Natural killer cell treated with Interleukin-12 subunit alpha and Interleukin-12 subunit beta and Interleukin-15 and Interleukin-18, amount 100 ng/mL, for 72 hours (primary cell): ENCODE measurements around the gene SLC25A18. TPM values are rescaled to one million over a fixed set of nuclear protein-coding genes. Genes with fewer than 3 reads are reported as not detected.
A peak's percentile ranks its signal among the peaks of the same experiment; 100 is the strongest.
"Not testable (repeated sequence)": the region's sequence is repeated elsewhere in the genome, so short reads cannot be mapped to it uniquely, and the experiment has no call there.

Source experiments
- ATAC-seq, 2 donors: fragments of 150-1000 bp; cut with Tn5 transposase in 1 of 2; sonication (Bioruptor Pico), chemical (Tn5 transposase) in 1 of 2; 2 replicates each; pipeline ENCODE4 v1.10.0; 2021
- DNase-seq: peaks from one replicate; pipeline ENCODE4 v3.0.0; 2022; ENCODE audit warnings: low spot score
- H3K27ac Mint-ChIP-seq, 2 donors: 1 replicate in 1 of 2; 2 replicates in 1 of 2; pipeline ENCODE4 v1.8.0; 2022; ENCODE audit warnings: mixed read lengths in 2 of 2, mild to moderate bottlenecking in 1 of 2, moderate library complexity in 1 of 2
- H3K27me3 Mint-ChIP-seq, 2 donors: 1 replicate in 1 of 2; 2 replicates in 1 of 2; pipeline ENCODE4 v1.8.0; 2022; ENCODE audit warnings: mixed read lengths in 2 of 2
- H3K36me3 Mint-ChIP-seq: one replicate; pipeline ENCODE4 v1.8.0; 2022; ENCODE audit warnings: mixed read lengths
- H3K4me1 Mint-ChIP-seq, 2 donors: 1 replicate in 1 of 2; 2 replicates in 1 of 2; pipeline ENCODE4 v1.8.0; 2022; ENCODE audit warnings: low read depth in 2 of 2, mixed read lengths in 2 of 2, mild to moderate bottlenecking in 1 of 2
- H3K4me3 Mint-ChIP-seq: one replicate; pipeline ENCODE4 v1.8.0; 2022; ENCODE audit warnings: mixed read lengths
- H3K9me3 Mint-ChIP-seq: 2 replicates; pipeline ENCODE4 v1.8.0; 2022; ENCODE audit warnings: mixed read lengths
- total RNA-seq, 2 donors: library from RNA; stranded (reverse); gene quantifications; one replicate each; pipeline ENCODE4 v1.2.3, GENCODE V29; 2022

The SLC25A18 gene
- total RNA-seq, 2 donors from 2014 or later = not detected

DNA sequence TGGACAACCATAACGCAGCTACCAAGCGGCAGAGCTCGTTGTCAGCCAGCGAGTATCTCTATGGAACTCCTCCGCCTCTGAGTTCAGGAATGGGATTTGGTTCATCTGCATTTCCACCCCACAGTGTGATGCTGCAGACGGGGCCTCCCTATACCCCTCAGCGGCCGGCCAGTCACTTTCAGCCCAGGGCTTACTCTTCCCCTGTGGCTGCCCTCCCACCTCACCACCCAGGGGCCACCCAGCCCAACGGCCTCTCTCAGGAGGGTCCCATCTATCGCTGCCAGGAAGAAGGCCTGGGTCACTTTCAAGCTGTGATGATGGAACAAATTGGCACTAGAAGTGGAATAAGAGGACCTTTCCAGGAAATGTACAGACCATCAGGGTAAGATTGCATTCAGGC is 14.1 kb upstream of the SLC25A18 start:
- Mint-ChIP-seq H3K9me3 (no peaks in the 10 kb centered on the region), H3K4me1 (no peaks in the 10 kb centered on the region), H3K27me3 (peaks cover 2 to 5% of the 10 kb centered on the region in 2 donors), H3K27ac (no peak overlapping the region), H3K4me3 (no peak overlapping the region), H3K36me3 (no peaks in the 10 kb centered on the region)
- DNase-seq (no peak), ATAC-seq (peak in 1 of 2 donors; percentile 29)

DNA sequence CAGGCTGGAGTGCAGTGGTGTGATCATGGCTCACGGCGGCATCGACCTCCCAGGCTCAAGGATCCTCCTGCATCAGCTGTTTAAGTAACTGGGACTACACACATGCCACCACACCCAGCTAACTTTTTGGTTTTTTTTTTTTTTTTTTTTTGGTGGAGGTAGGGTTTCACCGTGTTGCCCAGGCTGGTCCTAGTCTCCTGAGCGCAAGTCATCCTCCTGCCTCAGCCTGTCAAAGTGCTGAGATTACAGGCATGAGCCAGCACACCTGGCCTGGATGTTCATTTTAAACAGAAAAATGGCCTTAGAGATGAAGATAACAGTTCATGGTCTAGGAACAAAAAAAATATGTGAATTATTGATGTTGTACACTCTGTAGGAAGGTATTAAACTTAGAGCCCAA is 13.6 kb upstream of the SLC25A18 start:
- Mint-ChIP-seq H3K4me1 (no peaks in the 10 kb centered on the region), H3K27ac (no peak overlapping the region), H3K9me3 (no peaks in the 10 kb centered on the region), H3K27me3 (peaks cover 2 to 5% of the 10 kb centered on the region in 2 donors), H3K4me3 (no peak overlapping the region), H3K36me3 (no peaks in the 10 kb centered on the region)
- DNase-seq (no peak), ATAC-seq (no peak)

DNA sequence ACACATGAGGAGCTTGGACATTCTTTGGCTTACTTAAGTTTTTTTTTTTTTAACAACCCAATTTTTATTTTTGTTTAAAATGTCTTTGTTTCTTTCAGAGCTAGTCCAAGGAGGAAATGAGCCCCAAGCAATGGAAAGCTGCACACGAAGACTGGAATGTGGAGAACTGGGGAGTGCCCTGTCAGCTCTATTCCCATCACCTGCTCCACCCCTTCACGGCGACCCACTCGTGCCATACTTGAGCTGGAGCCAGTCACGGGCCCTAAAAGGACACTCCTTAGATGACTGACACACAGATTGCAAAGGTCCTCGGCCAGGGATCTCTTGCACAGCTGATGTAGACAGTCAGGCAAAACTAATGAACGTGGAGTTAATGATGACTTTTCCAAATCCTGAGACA is 10.6 kb upstream of the SLC25A18 start:
- H3K4me1 Mint-ChIP-seq = no peaks in the 10 kb centered on the region
- no peaks in the 10 kb centered on the region for H3K9me3 Mint-ChIP-seq
- peaks cover 2 to 5% of the 10 kb centered on the region in 2 donors for H3K27me3 Mint-ChIP-seq
- H3K4me3 Mint-ChIP-seq = no peak overlapping the region
- ATAC-seq (no peak), DNase-seq (no peak)
- no peaks in the 10 kb centered on the region for H3K36me3 Mint-ChIP-seq
- H3K27ac Mint-ChIP-seq = no peak overlapping the region

DNA sequence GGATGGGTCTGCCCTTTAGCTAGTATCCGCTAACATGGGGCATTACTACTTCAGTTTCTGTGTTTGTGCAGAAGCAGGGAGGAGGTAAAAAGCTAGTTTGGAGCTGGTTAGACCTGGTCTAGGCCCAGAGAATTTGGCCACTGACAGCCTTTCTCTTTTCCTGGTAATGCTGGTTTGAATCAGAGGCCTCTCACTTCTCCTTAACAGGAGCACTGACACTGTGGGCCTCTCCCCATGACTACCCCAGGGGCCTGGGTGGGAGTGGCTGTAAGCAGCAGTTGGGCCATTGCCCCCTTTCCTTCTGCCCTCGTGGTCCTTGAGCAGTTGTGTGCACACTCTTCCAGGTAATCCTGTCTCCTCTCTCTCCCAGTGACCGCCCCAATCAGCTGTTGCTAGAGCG is 8.5 kb upstream of the SLC25A18 start:
- H3K9me3 Mint-ChIP-seq = no peaks in the 10 kb centered on the region
- no peak overlapping the region for H3K4me3 Mint-ChIP-seq
- H3K36me3 Mint-ChIP-seq = no peaks in the 10 kb centered on the region
- ATAC-seq = peak in 1 of 2 donors; percentile 33
- no peak overlapping the region for H3K27ac Mint-ChIP-seq
- H3K4me1 Mint-ChIP-seq = no peaks in the 10 kb centered on the region
- no peak for DNase-seq
- H3K27me3 Mint-ChIP-seq = peaks cover 2 to 5% of the 10 kb centered on the region in 2 donors

DNA sequence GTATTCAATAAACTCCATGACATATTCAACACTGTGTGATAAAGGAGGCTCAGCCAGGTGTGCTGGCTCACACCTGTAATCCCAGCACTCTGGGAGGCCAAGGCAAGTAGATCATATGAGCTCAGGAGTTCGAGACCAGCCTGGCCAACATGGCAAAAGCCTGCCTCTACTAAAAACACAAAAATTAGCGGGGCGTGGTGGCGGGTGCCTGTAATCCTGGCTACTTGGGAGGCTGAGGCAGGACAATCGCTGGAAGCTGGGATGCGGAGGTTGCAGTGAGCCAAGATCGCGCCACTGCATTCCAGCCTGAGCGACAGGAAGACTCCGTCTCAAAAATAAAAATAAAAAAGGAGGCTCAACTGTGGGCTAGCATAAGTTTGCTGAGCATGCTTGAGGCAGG is 4.1 kb upstream of the SLC25A18 start:
- no peak for ATAC-seq
- peaks cover 0 to 4% of the 10 kb centered on the region in 2 donors for H3K27me3 Mint-ChIP-seq

DNA sequence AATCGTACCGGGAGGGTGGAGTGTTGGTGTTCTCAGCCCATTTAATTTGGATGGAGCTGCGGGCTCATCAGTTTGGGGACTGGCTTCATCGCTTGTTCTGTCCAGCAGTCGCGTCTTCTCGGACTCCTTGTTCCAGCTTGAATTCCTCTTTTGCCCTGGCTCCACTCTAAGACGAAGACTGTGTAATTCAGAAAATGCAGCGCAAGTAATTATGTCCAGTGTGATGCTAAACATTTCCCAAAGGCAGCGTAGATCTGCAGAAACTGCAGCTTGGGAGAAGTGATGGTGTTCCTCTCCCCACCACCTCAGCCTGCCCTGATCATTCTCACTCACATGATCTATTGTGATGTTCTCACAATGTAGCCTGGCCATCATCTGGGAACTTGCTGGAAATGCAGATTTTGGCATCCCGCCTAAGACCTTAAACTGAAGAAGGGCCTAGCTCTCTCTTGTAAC is 666 bp downstream of the SLC25A18 start:
- Mint-ChIP-seq H3K27me3 (peaks cover 0 to 5% of the 10 kb centered on the region in 2 donors), H3K4me3 (no peak overlapping the region), H3K9me3 (no peaks in the 10 kb centered on the region), H3K36me3 (no peaks in the 10 kb centered on the region), H3K4me1 (no peaks in the 10 kb centered on the region), H3K27ac (no peak overlapping the region)
- ATAC-seq = no peak
- peak; percentile 1 for DNase-seq

More for the DNA sequence above, 4.1 kb upstream of the SLC25A18 start:
- H3K4me3 Mint-ChIP-seq = no peak overlapping the region
- H3K9me3 Mint-ChIP-seq = no peaks in the 10 kb centered on the region
- H3K36me3 Mint-ChIP-seq = no peaks in the 10 kb centered on the region
- no peaks in the 10 kb centered on the region for H3K4me1 Mint-ChIP-seq
- DNase-seq = peak; percentile 3
- no peak overlapping the region for H3K27ac Mint-ChIP-seq

DNA sequence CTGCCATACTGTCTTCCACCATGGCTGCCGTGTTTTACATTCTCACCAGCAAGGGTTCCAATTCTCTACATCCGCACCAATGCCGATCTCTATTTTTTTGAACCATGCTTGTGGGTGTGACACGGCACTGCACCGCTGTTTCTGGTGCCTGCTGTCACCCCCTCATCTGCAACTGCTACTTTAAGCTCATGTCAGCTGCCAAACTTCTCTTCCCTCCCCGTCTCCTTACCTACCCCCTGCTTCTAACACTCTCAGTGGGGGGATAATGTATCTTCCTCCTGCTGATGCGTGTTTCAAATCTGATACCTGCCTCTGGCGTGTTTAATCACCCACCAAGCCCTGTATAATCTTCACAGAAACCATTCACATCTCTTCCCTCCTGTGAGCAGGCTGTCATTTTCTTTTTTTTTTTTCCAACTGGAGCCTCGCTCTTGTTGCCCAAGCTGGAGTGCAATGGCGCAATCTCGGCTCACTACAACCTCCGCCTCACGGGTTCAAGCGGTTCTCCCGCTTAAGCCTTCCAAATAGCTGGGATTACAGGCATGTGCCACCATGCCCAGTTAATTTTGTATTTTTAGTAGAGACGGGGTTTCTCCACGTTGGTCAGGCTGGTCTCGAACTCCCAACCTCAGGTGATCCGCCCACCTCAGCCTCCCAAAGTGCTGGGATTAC is 2.9 kb downstream of the SLC25A18 start:
- not testable (repeated sequence) for H3K4me1 Mint-ChIP-seq, H3K4me3 Mint-ChIP-seq, H3K36me3 Mint-ChIP-seq, H3K27me3 Mint-ChIP-seq, H3K27ac Mint-ChIP-seq, H3K9me3 Mint-ChIP-seq, ATAC-seq
- DNase-seq = peak; percentile 29

DNA sequence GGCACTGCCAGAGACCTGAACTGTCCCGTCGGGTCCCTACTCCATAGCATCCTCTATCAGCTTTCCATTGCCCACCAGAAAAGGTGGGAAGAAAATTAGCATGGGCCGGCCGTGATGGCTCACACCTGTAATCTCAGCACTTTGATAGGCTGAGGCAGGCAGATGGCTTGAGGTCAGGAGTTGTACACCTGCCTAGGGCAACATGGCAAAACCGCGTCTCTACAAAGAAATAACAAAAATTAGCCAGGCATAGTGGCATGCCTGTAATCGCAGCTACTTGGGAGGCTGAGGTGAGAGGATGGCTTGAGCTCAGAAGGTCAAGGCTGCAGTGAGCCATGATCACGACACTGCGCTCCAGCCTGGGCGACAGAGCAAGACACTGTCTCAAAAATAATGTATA is 3.5 kb downstream of the SLC25A18 start:
- H3K27ac Mint-ChIP-seq = no peak overlapping the region
- peak; percentile 32 for DNase-seq
- no peaks in the 10 kb centered on the region for H3K36me3 Mint-ChIP-seq
- no peak overlapping the region for H3K4me3 Mint-ChIP-seq
- peaks cover 9% of the 10 kb centered on the region in 2 donors for H3K27me3 Mint-ChIP-seq
- H3K9me3 Mint-ChIP-seq = no peaks in the 10 kb centered on the region
- H3K4me1 Mint-ChIP-seq = no peaks in the 10 kb centered on the region
- no peak for ATAC-seq

DNA sequence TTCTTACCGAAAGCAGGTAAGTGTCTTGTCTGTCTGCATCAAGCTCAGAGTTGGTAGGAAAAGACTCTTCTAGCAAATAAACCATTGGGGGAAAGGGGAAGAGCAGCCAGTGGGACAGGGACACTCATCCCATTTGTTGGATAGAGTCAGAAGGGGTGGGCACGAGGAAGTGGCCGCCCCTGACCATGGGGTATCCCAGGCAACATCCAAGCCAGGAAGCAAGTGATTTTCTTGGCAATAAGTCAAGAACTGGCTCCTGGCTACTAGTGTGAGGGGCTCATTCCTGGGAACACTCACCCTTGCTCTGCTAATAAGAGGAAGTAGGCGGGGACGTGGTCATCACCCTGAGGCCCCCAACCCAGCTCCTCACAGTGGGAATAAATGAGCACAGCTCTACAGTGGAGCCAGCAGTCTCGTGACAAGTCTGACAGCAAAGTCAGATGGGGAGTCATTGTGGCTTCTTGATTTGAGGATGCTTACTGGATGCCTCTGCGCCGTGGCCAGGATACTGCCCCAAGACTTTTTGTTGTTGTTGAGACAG is 6.7 kb downstream of the SLC25A18 start:
- ATAC-seq (no peak), DNase-seq (peak; percentile 25)
- Mint-ChIP-seq H3K27me3 (peaks cover 7 to 9% of the 10 kb centered on the region in 2 donors), H3K36me3 (no peaks in the 10 kb centered on the region), H3K4me3 (no peak overlapping the region), H3K4me1 (no peaks in the 10 kb centered on the region), H3K27ac (no peak overlapping the region), H3K9me3 (no peaks in the 10 kb centered on the region)

DNA sequence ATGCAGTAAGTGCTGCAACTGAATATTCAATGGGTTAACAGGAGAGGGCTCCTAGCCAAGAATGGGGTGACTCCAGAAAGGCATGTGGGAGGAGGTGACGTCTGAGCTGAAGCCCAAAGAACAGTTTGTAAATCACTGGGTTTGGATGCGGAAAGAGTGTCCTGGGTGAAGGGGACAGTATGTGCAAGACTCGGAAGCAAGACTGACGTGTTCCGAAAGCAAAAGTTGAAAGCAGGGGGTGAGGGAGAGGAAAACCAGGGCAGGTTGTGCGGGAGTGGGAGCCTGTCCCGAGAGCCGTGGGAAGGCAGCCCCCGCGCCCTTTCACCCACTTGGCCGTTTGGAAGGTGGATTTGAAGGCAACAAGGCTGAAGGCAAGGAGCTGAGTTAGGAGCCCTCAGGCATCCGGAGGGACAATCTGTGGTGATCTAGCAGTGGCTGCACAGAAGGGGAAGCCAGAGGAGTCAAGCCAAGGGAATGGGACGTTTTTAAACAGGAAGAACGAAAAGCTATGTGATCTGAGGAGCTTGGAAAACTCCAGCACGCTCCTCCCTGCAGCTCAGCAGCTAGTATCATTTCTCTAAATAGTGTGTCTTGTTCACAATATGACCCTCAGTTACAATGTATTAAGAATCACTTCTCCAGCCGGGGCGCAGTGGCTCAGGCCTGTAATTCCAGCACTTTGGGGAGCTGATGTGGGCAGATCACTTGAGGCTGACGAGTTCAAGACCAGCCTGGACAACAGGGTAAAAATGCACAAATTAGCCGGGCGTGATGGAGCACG is 7.7 kb downstream of the SLC25A18 start:
- H3K27me3 Mint-ChIP-seq = peaks cover 7 to 9% of the 10 kb centered on the region in 2 donors
- no peaks in the 10 kb centered on the region for H3K36me3 Mint-ChIP-seq
- DNase-seq (peak; percentile 22), ATAC-seq (no peak)
- no peaks in the 10 kb centered on the region for H3K4me1 Mint-ChIP-seq
- H3K9me3 Mint-ChIP-seq = no peaks in the 10 kb centered on the region
- H3K4me3 Mint-ChIP-seq = no peak overlapping the region
- no peak overlapping the region for H3K27ac Mint-ChIP-seq

DNA sequence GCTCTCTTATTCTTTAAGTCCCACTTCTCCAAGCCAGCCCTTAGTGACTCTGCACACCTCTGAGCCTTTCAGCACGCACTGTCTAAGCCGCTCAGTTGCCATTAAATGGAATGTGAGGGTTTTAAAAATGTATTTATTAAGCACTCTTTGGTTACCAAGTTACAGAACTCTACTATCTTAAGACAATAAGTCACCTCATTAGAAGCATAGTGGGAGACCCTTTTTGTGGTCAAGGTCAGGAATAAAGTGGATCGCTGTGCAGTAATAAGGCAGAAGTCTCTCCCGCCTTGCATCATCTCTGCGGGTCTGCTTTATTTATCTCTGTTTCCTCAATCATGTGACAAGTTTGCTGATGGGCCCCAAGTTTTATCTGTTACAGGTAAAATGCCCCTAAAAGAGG is 11.9 kb downstream of the SLC25A18 start:
- Mint-ChIP-seq H3K9me3 (no peaks in the 10 kb centered on the region), H3K27me3 (peaks cover 6 to 9% of the 10 kb centered on the region in 2 donors), H3K27ac (no peak overlapping the region), H3K4me1 (no peaks in the 10 kb centered on the region), H3K4me3 (no peak overlapping the region), H3K36me3 (no peaks in the 10 kb centered on the region)
- ATAC-seq (no peak), DNase-seq (peak; percentile 12)

DNA sequence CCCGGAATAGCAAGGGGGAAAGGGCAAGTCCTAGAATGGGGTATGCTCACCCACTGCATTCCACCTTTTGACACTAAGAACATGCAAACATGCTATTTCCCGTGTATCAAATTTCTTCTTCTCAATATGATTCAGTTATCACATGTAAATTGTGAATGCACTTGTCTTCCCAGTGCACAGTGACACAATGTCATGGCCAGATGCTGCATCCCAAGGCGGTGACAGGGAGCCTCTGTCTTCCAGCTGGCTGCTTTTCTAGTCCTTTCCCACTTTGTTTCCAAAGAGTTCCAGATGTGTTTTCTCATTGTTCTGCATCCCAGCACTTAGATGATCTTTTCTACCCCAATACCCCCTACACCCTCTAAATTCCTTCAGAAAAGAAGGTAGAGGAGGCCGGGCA is 12.4 kb downstream of the SLC25A18 start:
- no peak overlapping the region for H3K4me3 Mint-ChIP-seq
- H3K36me3 Mint-ChIP-seq = no peaks in the 10 kb centered on the region
- no peak overlapping the region for H3K27ac Mint-ChIP-seq
- ATAC-seq = no peak
- H3K27me3 Mint-ChIP-seq = peaks cover 3 to 5% of the 10 kb centered on the region in 2 donors
- DNase-seq = peak; percentile 8
- no peaks in the 10 kb centered on the region for H3K9me3 Mint-ChIP-seq
- H3K4me1 Mint-ChIP-seq = no peaks in the 10 kb centered on the region

DNA sequence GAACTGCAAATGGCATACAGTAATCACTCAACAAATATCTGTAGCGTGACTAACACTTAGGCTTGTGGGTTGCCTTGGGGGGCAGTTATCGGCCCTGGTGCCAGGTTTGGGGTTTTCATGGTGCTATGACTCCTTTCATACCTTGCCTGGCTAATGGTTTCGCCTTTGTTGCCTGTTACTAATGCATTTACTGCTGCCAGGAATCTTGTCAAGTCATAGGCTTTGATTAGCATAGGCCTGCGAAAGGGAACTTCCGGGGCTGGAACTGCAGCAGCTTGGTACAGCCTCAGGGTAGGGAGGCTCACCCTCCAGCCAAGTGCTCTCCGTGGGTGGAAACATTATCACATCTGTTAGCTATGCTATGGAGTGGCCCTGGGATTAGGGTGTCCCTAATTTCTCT is 13.2 kb downstream of the SLC25A18 start:
- no peaks in the 10 kb centered on the region for H3K27me3 Mint-ChIP-seq
- H3K4me3 Mint-ChIP-seq = no peak overlapping the region
- H3K9me3 Mint-ChIP-seq = no peaks in the 10 kb centered on the region
- DNase-seq (no peak), ATAC-seq (no peak)
- H3K4me1 Mint-ChIP-seq = no peaks in the 10 kb centered on the region
- H3K36me3 Mint-ChIP-seq = no peaks in the 10 kb centered on the region
- H3K27ac Mint-ChIP-seq = no peak overlapping the region

DNA sequence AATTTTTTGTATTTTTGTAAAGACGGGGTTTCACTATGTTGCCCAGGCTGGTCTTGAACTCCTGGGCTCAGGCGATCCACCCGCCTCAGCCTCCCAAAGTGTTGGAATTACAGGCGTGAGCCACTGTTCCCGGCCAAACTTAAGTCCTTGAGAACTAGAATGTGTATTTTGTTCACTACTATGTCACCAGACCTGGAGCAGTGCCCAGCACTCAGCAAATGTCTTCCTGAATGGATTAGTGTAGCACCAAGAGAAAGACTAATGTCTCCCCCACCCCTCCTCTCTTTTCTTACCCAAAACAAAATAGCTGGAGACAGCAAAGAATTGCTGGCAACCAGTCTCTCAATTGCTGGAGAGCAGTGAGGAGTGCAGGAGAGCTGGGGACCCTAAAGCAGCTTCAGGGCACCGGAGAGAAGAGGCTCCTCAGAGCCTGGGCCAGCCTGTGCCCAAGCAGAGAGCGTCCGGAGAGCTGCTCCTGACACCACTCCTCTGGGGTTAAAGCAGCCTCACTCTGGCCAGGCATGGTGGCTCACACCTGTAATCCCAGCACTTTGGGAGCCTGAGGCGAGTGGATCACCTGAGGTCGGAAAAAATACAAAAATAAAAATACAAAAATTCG is 14.9 kb downstream of the SLC25A18 start:
- no peaks in the 10 kb centered on the region for H3K4me1 Mint-ChIP-seq
- no peak for DNase-seq
- no peak overlapping the region for H3K4me3 Mint-ChIP-seq
- no peaks in the 10 kb centered on the region for H3K27me3 Mint-ChIP-seq
- H3K27ac Mint-ChIP-seq = no peak overlapping the region
- H3K9me3 Mint-ChIP-seq = no peaks in the 10 kb centered on the region
- H3K36me3 Mint-ChIP-seq = no peaks in the 10 kb centered on the region
- no peak for ATAC-seq
